GM10248 (cell line): Measurements from ENCODE around the gene MYO3A.
"Not testable (repeated sequence)": the region's sequence is repeated elsewhere in the genome, so short reads cannot be mapped to it uniquely, and the experiment has no call there.

ENCODE experiments used
- CTCF ChIA-PET: fragments of 300-600 bp; sonication (Branson Sonifier 250); formaldehyde crosslinking; extraction: SDS; loops from one replicate; lab custom pipeline; 2021; ENCODE audit warnings: antibody characterized with exemption; lab: Yijun Ruan, JAX
- POLR2A ChIA-PET: fragments of 350-650 bp; sonication (Branson Sonifier 250); formaldehyde crosslinking; extraction: SDS; loops from one replicate; lab custom pipeline; 2020; ENCODE audit warnings: antibody characterized with exemption; lab: Yijun Ruan, JAX
- DNase-seq: peaks from one replicate; pipeline ENCODE4 v3.0.0; 2012; ENCODE audit errors: extremely low spot score
- TF ChIP-seq, protein P1 (sequence below): IDR thresholded peaks from 2 replicates; pipeline ENCODE4 v1.5.1; 2012; ENCODE audit warnings: mild to moderate bottlenecking, low read depth; ENCODE audit errors: extremely low read depth, missing control alignments, control extremely low read depth

Gene MYO3A

GRCh38 chr10:25988583-25988982, 54.6 kb downstream of the MYO3A start:
- CTCF ChIA-PET = no interaction called here
- POLR2A ChIA-PET = no interaction called here
- TF ChIP-seq, protein P1, sequence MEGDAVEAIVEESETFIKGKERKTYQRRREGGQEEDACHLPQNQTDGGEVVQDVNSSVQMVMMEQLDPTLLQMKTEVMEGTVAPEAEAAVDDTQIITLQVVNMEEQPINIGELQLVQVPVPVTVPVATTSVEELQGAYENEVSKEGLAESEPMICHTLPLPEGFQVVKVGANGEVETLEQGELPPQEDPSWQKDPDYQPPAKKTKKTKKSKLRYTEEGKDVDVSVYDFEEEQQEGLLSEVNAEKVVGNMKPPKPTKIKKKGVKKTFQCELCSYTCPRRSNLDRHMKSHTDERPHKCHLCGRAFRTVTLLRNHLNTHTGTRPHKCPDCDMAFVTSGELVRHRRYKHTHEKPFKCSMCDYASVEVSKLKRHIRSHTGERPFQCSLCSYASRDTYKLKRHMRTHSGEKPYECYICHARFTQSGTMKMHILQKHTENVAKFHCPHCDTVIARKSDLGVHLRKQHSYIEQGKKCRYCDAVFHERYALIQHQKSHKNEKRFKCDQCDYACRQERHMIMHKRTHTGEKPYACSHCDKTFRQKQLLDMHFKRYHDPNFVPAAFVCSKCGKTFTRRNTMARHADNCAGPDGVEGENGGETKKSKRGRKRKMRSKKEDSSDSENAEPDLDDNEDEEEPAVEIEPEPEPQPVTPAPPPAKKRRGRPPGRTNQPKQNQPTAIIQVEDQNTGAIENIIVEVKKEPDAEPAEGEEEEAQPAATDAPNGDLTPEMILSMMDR = no peak
- DNase-seq = no peak

- POLR2A ChIA-PET = no interaction called here
- TF ChIP-seq, protein P1 = no peak
- DNase-seq = no peak
- CTCF ChIA-PET = no interaction called here
Observed at GRCh38 chr10:25989951-25990350, 55.9 kb downstream of the MYO3A start.

- ChIA-PET POLR2A (no interaction called here), CTCF (interaction anchor here (1.4 kb wide), 1 partner anchor 10 kb away, joined by 3 read pairs; no protein-coding TSS in a partner anchor)
Observed at GRCh38 chr10:25999295-25999981, 65.4 kb downstream of the MYO3A start.

DNA sequence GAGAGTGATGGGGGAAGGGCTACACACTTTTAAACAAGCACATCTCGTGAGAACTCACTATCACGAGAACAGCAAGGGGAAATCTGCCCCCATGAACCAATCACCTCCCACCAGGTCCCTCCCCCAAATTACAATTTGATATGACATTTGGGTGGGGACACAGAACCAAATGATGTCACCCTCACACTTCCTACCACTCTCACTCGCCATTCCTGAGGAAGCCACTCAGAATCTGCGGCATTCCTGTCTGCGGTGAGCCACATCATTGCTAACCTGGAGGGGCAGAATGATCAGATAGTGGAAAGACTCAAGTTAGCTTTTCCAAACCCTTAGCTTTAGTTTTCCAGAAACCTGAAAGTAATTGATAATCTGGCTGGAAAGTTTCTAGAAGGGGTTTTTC, 66.9 kb downstream of the MYO3A start:
- ChIA-PET CTCF (no interaction called here), POLR2A (no interaction called here)
- TF ChIP-seq, protein P1 = no peak

More at GRCh38 chr10:25999295-25999981, 65.4 kb downstream of the MYO3A start:
- TF ChIP-seq, protein P1 = no peak
- DNase-seq = no peak

GRCh38 chr10:26002466-26002865, 68.4 kb downstream of the MYO3A start:
- POLR2A ChIA-PET, CTCF ChIA-PET, DNase-seq: not testable (repeated sequence)

More for the DNA sequence above, 66.9 kb downstream of the MYO3A start:
- no peak for DNase-seq

- TF ChIP-seq, protein P1 = no peak
- DNase-seq = no peak
- ChIA-PET CTCF (no interaction called here), POLR2A (no interaction called here)
Observed at GRCh38 chr10:26015092-26015491, 81.1 kb downstream of the MYO3A start.

- TF ChIP-seq, protein P1 = no peak
- ChIA-PET CTCF (interaction anchor here (1.4 kb wide), 1 partner anchor 18 kb away, joined by 4 read pairs; no protein-coding TSS in a partner anchor), POLR2A (no interaction called here)
- DNase-seq = no peak
Observed at GRCh38 chr10:26022831-26023230, 88.8 kb downstream of the MYO3A start.
